SU-DHL-6 (cell line): ENCODE results near the gene RPA3.

ENCODE experiments used
- CTCF ChIP-seq: fragments of 200-600 bp; sonication (generic); IDR thresholded peaks from one replicate; pipeline ENCODE4 v1.5.1; 2017; ENCODE audit warnings: antibody characterized with exemption, mild to moderate bottlenecking, low read length, moderate library complexity; ENCODE audit not compliant: insufficient read depth, poor library complexity, severe bottlenecking
- EZH2phosphoT487 ChIP-seq: fragments of 200-600 bp; sonication (generic), shearing (Covaris generic); conservative IDR thresholded peaks from 2 replicates; pipeline ENCODE4 v1.6.1; 2018; ENCODE audit warnings: mild to moderate bottlenecking, antibody characterized with exemption, low read length, moderate library complexity, mixed read lengths

- TF ChIP-seq CTCF (no peak), EZH2phosphoT487 (no peak)
These were observed 47.0 kb downstream of the RPA3 start for GRCh38 chr7:7671361-7671760.
